ENCODE data around the gene DYNLRB2. TPM values are rescaled to one million over a fixed set of nuclear protein-coding genes. Genes with fewer than 3 reads are reported as not detected.

Gene DYNLRB2
- total RNA-seq, 2 experiments from 2014 or later, result not detected

DNA sequence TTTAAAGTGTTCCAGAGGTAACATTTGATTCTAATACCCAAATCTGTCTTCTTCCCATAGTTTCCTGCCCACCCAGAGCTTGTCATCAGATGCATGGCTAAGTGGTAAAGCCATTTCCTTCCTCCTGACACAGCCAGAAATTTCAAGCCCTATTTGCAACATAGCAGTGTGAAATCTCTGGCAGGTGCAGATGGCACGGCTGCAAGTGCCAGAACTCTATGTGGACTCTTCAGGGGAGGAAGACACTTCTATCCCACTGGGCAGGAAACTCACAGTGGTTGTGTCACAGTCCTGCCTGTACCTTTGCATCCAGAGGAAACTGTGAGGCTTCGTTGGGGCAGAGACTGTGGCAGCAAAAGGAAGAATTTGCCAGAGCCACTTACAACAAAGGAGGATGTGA, 13.2 kb downstream of the DYNLRB2 start:
- Histone ChIP-seq H3K4me2 (ENCODE audit: low read length) (no peak overlapping the region), H2AFZ (ENCODE audit: low read length) (no peak overlapping the region), H4K20me1 (ENCODE audit: insufficient read depth, low read length) (no peaks in the 10 kb centered on the region), H3K4me3 (ENCODE audit: low read depth, low read length, poor library complexity, severe bottlenecking) (no peak overlapping the region), H3K79me2 (ENCODE audit: insufficient read depth, low read depth, low read length) (no peaks in the 10 kb centered on the region), H3K4me1 (ENCODE audit: insufficient read depth, low read length, poor library complexity, severe bottlenecking) (no peaks in the 10 kb centered on the region), H3K27ac (ENCODE audit: low read depth, low read length, poor library complexity, severe bottlenecking) (no peak overlapping the region), H3K9me3 (ENCODE audit: low read length) (no peaks in the 10 kb centered on the region), H3K9me2 (ENCODE audit: insufficient read depth, low read length) (no peaks in the 10 kb centered on the region), H3K36me3 (ENCODE audit: insufficient read depth, low read length) (no peaks in the 10 kb centered on the region)
- ChIA-PET CTCF (ENCODE audit: unreplicated experiment) (no interaction called here), POLR2A (interaction anchor here (1.0 kb wide), 2 partner anchors 20 to 290 kb away, joined by 3 read pairs; no protein-coding TSS in a partner anchor)
- intact Hi-C loops (cut with micrococcal nuclease; ENCODE audit: unreplicated experiment), result no loop called here
- DNase-seq (ENCODE audit: low spot score), result no peak
- no TSS peak for BruUV-seq (replicated peaks)
- TF ChIP-seq EZH2phosphoT487 (IDR thresholded peaks at IDR 0.05; ENCODE audit: borderline replicate concordance, low read depth, low read length) (no peak), CTCF (conservative IDR thresholded peaks at IDR 0.05; ENCODE audit: low read length) (no peak)

- POLR2A ChIA-PET, result no interaction called here
- BruUV-seq (replicated peaks), result no TSS peak
- CTCF ChIA-PET (ENCODE audit: unreplicated experiment), result no interaction called here
Observed at GRCh38 chr16:80556481-80556880, 15.7 kb downstream of the DYNLRB2 start.

GRCh38 chr16:80557037-80557436, 16.2 kb downstream of the DYNLRB2 start:
- H4K20me1 ChIP-seq (ENCODE audit: insufficient read depth, low read length), result no peaks in the 10 kb centered on the region
- no peak for TF ChIP-seq CTCF (conservative IDR thresholded peaks at IDR 0.05; ENCODE audit: low read length)
- no peak for TF ChIP-seq EZH2phosphoT487 (IDR thresholded peaks at IDR 0.05; ENCODE audit: borderline replicate concordance, low read depth, low read length)
- no peaks in the 10 kb centered on the region for H3K79me2 ChIP-seq (ENCODE audit: insufficient read depth, low read depth, low read length)
- no peak for DNase-seq (ENCODE audit: low spot score)
- intact Hi-C loops (cut with micrococcal nuclease; ENCODE audit: unreplicated experiment), result no loop called here
- H3K4me1 ChIP-seq (ENCODE audit: insufficient read depth, low read length, poor library complexity, severe bottlenecking), result no peaks in the 10 kb centered on the region
- ChIA-PET POLR2A (no interaction called here), CTCF (ENCODE audit: unreplicated experiment) (no interaction called here)
- no TSS peak for BruUV-seq (replicated peaks)
- no peak overlapping the region for H3K4me2 ChIP-seq (ENCODE audit: low read length)
- H3K9me3 ChIP-seq (ENCODE audit: low read length), result no peaks in the 10 kb centered on the region
- no peaks in the 10 kb centered on the region for H3K36me3 ChIP-seq (ENCODE audit: insufficient read depth, low read length)
- no peaks in the 10 kb centered on the region for H3K9me2 ChIP-seq (ENCODE audit: insufficient read depth, low read length)
- no peak overlapping the region for H3K4me3 ChIP-seq (ENCODE audit: low read depth, low read length, poor library complexity, severe bottlenecking)
- H3K27ac ChIP-seq (ENCODE audit: low read depth, low read length, poor library complexity, severe bottlenecking), result no peak overlapping the region
- H2AFZ ChIP-seq (ENCODE audit: low read length), result no peak overlapping the region

More at GRCh38 chr16:80556481-80556880, 15.7 kb downstream of the DYNLRB2 start:
- no peak overlapping the region for H3K27ac ChIP-seq (ENCODE audit: low read depth, low read length, poor library complexity, severe bottlenecking)
- no peaks in the 10 kb centered on the region for H3K4me1 ChIP-seq (ENCODE audit: insufficient read depth, low read length, poor library complexity, severe bottlenecking)
- H3K79me2 ChIP-seq (ENCODE audit: insufficient read depth, low read depth, low read length), result no peaks in the 10 kb centered on the region
- no peaks in the 10 kb centered on the region for H3K36me3 ChIP-seq (ENCODE audit: insufficient read depth, low read length)
- H3K4me3 ChIP-seq (ENCODE audit: low read depth, low read length, poor library complexity, severe bottlenecking), result no peak overlapping the region
- no peak overlapping the region for H2AFZ ChIP-seq (ENCODE audit: low read length)
- TF ChIP-seq CTCF (conservative IDR thresholded peaks at IDR 0.05; ENCODE audit: low read length) (no peak), EZH2phosphoT487 (IDR thresholded peaks at IDR 0.05; ENCODE audit: borderline replicate concordance, low read depth, low read length) (no peak)
- H4K20me1 ChIP-seq (ENCODE audit: insufficient read depth, low read length), result no peaks in the 10 kb centered on the region
- intact Hi-C loops (cut with micrococcal nuclease; ENCODE audit: unreplicated experiment), result no loop called here
- no peak overlapping the region for H3K4me2 ChIP-seq (ENCODE audit: low read length)
- no peaks in the 10 kb centered on the region for H3K9me3 ChIP-seq (ENCODE audit: low read length)
- no peaks in the 10 kb centered on the region for H3K9me2 ChIP-seq (ENCODE audit: insufficient read depth, low read length)
- DNase-seq (ENCODE audit: low spot score), result no peak

All from OCI-LY7 (cell line).